Activated CD8-positive, alpha-beta T cell treated with anti-CD3 and anti-CD28 coated beads for 36 hours (primary cell): ENCODE measurements around the gene ASTL. TPM values are rescaled to one million over a fixed set of nuclear protein-coding genes. Genes with fewer than 3 reads are reported as not detected.
A peak's percentile ranks its signal among the peaks of the same experiment; 100 is the strongest.

Source experiments
- ATAC-seq: fragments of 200-7000 bp; cut with Tn5 transposase; one replicate; pipeline ENCODE4 v1.10.0; 2021; ENCODE audit warnings: mild to moderate bottlenecking, moderate library complexity
- CTCF ChIA-PET: fragments of 350-600 bp; sonication (Branson Sonifier 250); formaldehyde crosslinking; loops from one replicate; lab custom pipeline; 2021; ENCODE audit warnings: antibody characterized with exemption; lab: Charles Lee
- POLR2A ChIA-PET: fragments of 350-600 bp; sonication (Branson Sonifier 250); formaldehyde crosslinking; loops from one replicate; lab custom pipeline; 2021; ENCODE audit warnings: antibody characterized with exemption; lab: Charles Lee
- DNase-seq: peaks from one replicate; pipeline ENCODE4 v3.0.0-alpha.2; 2020
- H3K27ac Mint-ChIP-seq: one replicate; pipeline ENCODE4 v1.8.0; 2021; ENCODE audit warnings: mild to moderate bottlenecking, mixed read lengths
- H3K27me3 Mint-ChIP-seq: one replicate; pipeline ENCODE4 v1.8.0; 2021; ENCODE audit warnings: mixed read lengths
- H3K36me3 Mint-ChIP-seq: one replicate; pipeline ENCODE4 v1.8.0; 2021; ENCODE audit warnings: low read depth, mixed read lengths
- H3K4me1 Mint-ChIP-seq: one replicate; pipeline ENCODE4 v1.8.0; 2021; ENCODE audit warnings: low read depth, mixed read lengths
- H3K4me3 Mint-ChIP-seq: one replicate; pipeline ENCODE4 v1.8.0; 2021; ENCODE audit warnings: mild to moderate bottlenecking, moderate library complexity, mixed read lengths
- H3K9me3 Mint-ChIP-seq: one replicate; pipeline ENCODE4 v1.8.0; 2021; ENCODE audit warnings: mixed read lengths
- CTCF ChIP-seq: fragments of 200-600 bp; IDR thresholded peaks from one replicate; pipeline ENCODE4 v1.8.0; 2022; ENCODE audit warnings: antibody characterized with exemption, mild to moderate bottlenecking
- intact Hi-C: fragments of 100-400 bp; cut with micrococcal nuclease; formaldehyde crosslinking; loops from one replicate; pipeline ENCODE4 v1.10.0; 2022
- total RNA-seq, 2 experiments: library from RNA; stranded (reverse); gene quantifications; one replicate each; pipeline ENCODE4 v1.2.3, GENCODE V29; 2021

Gene ASTL
- total RNA-seq, 2 experiments from 2014 or later = 1.8 to 2.7 TPM

GRCh38 chr2:96175951-96176350 lies 37.6 kb upstream of the ASTL start:
- H3K27me3 Mint-ChIP-seq = no peaks in the 10 kb centered on the region
- H3K4me3 Mint-ChIP-seq = no peak overlapping the region
- ChIA-PET CTCF (interaction anchor here (0.7 to 10.4 kb wide), 10 partner anchors 10 to 153 kb away, joined by 3 to 540 read pairs (median 26); partner anchors contain the start of genes ADRA2B, ASTL and DUSP2), POLR2A (interaction anchor here (1.3 to 4.5 kb wide), 3 partner anchors 24 to 38 kb away, joined by 3 to 109 read pairs (median 51); partner anchors contain the start of genes ASTL and DUSP2)
- DNase-seq (no peak), ATAC-seq (no peak)
- no peak overlapping the region for H3K27ac Mint-ChIP-seq
- intact Hi-C loops = no loop called here
- no peaks in the 10 kb centered on the region for H3K36me3 Mint-ChIP-seq
- H3K9me3 Mint-ChIP-seq = no peaks in the 10 kb centered on the region
- no peak for TF ChIP-seq CTCF
- H3K4me1 Mint-ChIP-seq = peaks cover 27% of the 10 kb centered on the region

GRCh38 chr2:96174251-96175144 lies 36.2 kb upstream of the ASTL start:
- no peaks in the 10 kb centered on the region for H3K36me3 Mint-ChIP-seq
- ATAC-seq (peak; percentile 99), DNase-seq (peak; percentile 92)
- peaks cover 25% of the 10 kb centered on the region for H3K4me1 Mint-ChIP-seq
- TF ChIP-seq CTCF = peak; percentile 91
- H3K4me3 Mint-ChIP-seq = peak overlapping the region; percentile 29
- CTCF ChIA-PET = interaction anchor here (0.6 to 10.4 kb wide), 41 partner anchors 8 to 334 kb away, joined by 3 to 540 read pairs (median 7); partner anchors contain the start of genes ADRA2B, ANKRD36C, ASTL and CIAO1
- H3K27ac Mint-ChIP-seq = peak overlapping the region; percentile 70
- no peaks in the 10 kb centered on the region for H3K27me3 Mint-ChIP-seq
- POLR2A ChIA-PET = interaction anchor here (0.6 to 4.5 kb wide), 13 partner anchors 10 to 64 kb away, joined by 3 to 109 read pairs (median 3); partner anchors contain the start of genes ASTL, DUSP2 and STARD7
- intact Hi-C loops = loop anchor here (1.0 kb wide), 1 partner anchor 35 kb away; no protein-coding TSS in a partner anchor
- H3K9me3 Mint-ChIP-seq = peaks cover 3% of the 10 kb centered on the region

- ATAC-seq = no peak
- no peak for TF ChIP-seq CTCF
- H3K4me3 Mint-ChIP-seq = no peak overlapping the region
- ChIA-PET CTCF (interaction anchor here (10.4 kb wide), 1 partner anchor 30 kb away, joined by 540 read pairs; the partner anchor contains the start of genes ASTL and DUSP2), POLR2A (no interaction called here)
- peaks cover 7% of the 10 kb centered on the region for H3K9me3 Mint-ChIP-seq
- no peak for DNase-seq
- H3K27me3 Mint-ChIP-seq = no peaks in the 10 kb centered on the region
- H3K36me3 Mint-ChIP-seq = peaks cover 4% of the 10 kb centered on the region
- peaks cover 46% of the 10 kb centered on the region for H3K4me1 Mint-ChIP-seq
- intact Hi-C loops = no loop called here
- H3K27ac Mint-ChIP-seq = no peak overlapping the region
Measured at GRCh38 chr2:96171831-96172230, 33.5 kb upstream of the ASTL start.

- intact Hi-C loops = no loop called here
- H3K27me3 Mint-ChIP-seq = no peaks in the 10 kb centered on the region
- DNase-seq (no peak), ATAC-seq (no peak)
- no peak for TF ChIP-seq CTCF
- H3K36me3 Mint-ChIP-seq = peaks cover 4% of the 10 kb centered on the region
- POLR2A ChIA-PET = interaction anchor here (22.2 kb wide), 1 partner anchor 29 kb away, joined by 690 read pairs; the partner anchor contains the start of genes ASTL and DUSP2
- peaks cover 7% of the 10 kb centered on the region for H3K9me3 Mint-ChIP-seq
- H3K4me1 Mint-ChIP-seq = peaks cover 50% of the 10 kb centered on the region
- CTCF ChIA-PET = interaction anchor here (0.6 to 10.4 kb wide), 2 partner anchors 29 to 54 kb away, joined by 3 to 540 read pairs; partner anchors contain the start of genes ASTL and DUSP2
- no peak overlapping the region for H3K4me3 Mint-ChIP-seq
- no peak overlapping the region for H3K27ac Mint-ChIP-seq
Measured at GRCh38 chr2:96170626-96171025, 32.3 kb upstream of the ASTL start.
